Naive thymus-derived CD4-positive, alpha-beta T cell (primary cell): ENCODE results near the gene LOXL1. TPM values are rescaled to one million over a fixed set of nuclear protein-coding genes. Genes with fewer than 3 reads are reported as not detected.

Experiments
- ATAC-seq: fragments of 150-1000 bp; cut with Tn5 transposase; 2 replicates; pipeline ENCODE4 v1.10.0; 2021; ENCODE audit warnings: mild to moderate bottlenecking, moderate library complexity
- CTCF ChIA-PET: fragments of 350-600 bp; sonication (Branson Sonifier 250); formaldehyde crosslinking; loops from one replicate; lab custom pipeline; 2021; ENCODE audit warnings: antibody characterized with exemption; lab: Charles Lee
- POLR2A ChIA-PET: fragments of 350-600 bp; sonication (Branson Sonifier 250); formaldehyde crosslinking; loops from one replicate; lab custom pipeline; 2021; ENCODE audit warnings: antibody characterized with exemption, inconsistent platforms; lab: Charles Lee
- DNase-seq, 9 donors: peaks; one replicate each; pipeline versions ENCODE4 v3.0.0 to v3.0.0-alpha.2; 2020 to 2022; ENCODE audit warnings: mixed read lengths in 1 of 9
- H3K27ac ChIP-seq: one replicate; pipeline ENCODE4 v1.7.0; 2013; ENCODE audit warnings: mild to moderate bottlenecking, low read depth, low read length, moderate library complexity
- H3K27me3 ChIP-seq, 2 donors: one replicate each; pipeline ENCODE4 v1.7.0; 2013; ENCODE audit warnings: low read length in 2 of 2, mild to moderate bottlenecking in 2 of 2, moderate library complexity in 2 of 2; ENCODE audit not compliant: control insufficient read depth in 2 of 2, insufficient read depth in 2 of 2
- H3K36me3 ChIP-seq, 3 experiments: 1 replicate in 2 of 3; 2 replicates in 1 of 3; pipeline ENCODE4 v1.7.0; 2013; ENCODE audit warnings: low read length in 3 of 3, mild to moderate bottlenecking in 3 of 3, moderate library complexity in 1 of 3; ENCODE audit not compliant: insufficient read depth in 3 of 3, control insufficient read depth in 2 of 3
- H3K4me1 ChIP-seq, 2 donors: one replicate each; pipeline ENCODE4 v1.7.0; 2013; ENCODE audit warnings: low read length in 2 of 2, mild to moderate bottlenecking in 2 of 2, moderate library complexity in 1 of 2; ENCODE audit not compliant: control insufficient read depth in 2 of 2, insufficient read depth in 2 of 2
- H3K4me3 ChIP-seq: 2 replicates; pipeline ENCODE4 v1.7.0; 2013; ENCODE audit warnings: mild to moderate bottlenecking, low read length
- H3K9me3 ChIP-seq, 3 experiments: 1 replicate in 2 of 3; 2 replicates in 1 of 3; pipeline ENCODE4 v1.7.0; 2013; ENCODE audit warnings: low read length in 3 of 3; ENCODE audit not compliant: control insufficient read depth in 2 of 3
- H3K27ac Mint-ChIP-seq, 9 donors: one replicate each; pipeline ENCODE4 v1.8.0; 2020 to 2022; ENCODE audit warnings: mixed read lengths in 9 of 9, mild to moderate bottlenecking in 8 of 9, moderate library complexity in 5 of 9, inconsistent platforms in 2 of 9
- H3K27me3 Mint-ChIP-seq, 5 donors: one replicate each; pipeline ENCODE4 v1.8.0; 2021 to 2022; ENCODE audit warnings: mixed read lengths in 5 of 5, mild to moderate bottlenecking in 1 of 5
- H3K36me3 Mint-ChIP-seq, 5 donors: one replicate each; pipeline ENCODE4 v1.8.0; 2020 to 2022; ENCODE audit warnings: mixed read lengths in 5 of 5, mild to moderate bottlenecking in 3 of 5, inconsistent platforms in 1 of 5
- H3K4me1 Mint-ChIP-seq, 7 donors: one replicate each; pipeline ENCODE4 v1.8.0; 2020 to 2022; ENCODE audit warnings: mixed read lengths in 7 of 7, mild to moderate bottlenecking in 3 of 7, inconsistent platforms in 1 of 7
- H3K4me3 Mint-ChIP-seq, 10 donors: one replicate each; pipeline ENCODE4 v1.8.0; 2020 to 2022; ENCODE audit warnings: mild to moderate bottlenecking in 10 of 10, mixed read lengths in 10 of 10, moderate library complexity in 6 of 10, inconsistent platforms in 2 of 10
- H3K9me3 Mint-ChIP-seq, 11 donors: one replicate each; pipeline ENCODE4 v1.8.0; 2020 to 2022; ENCODE audit warnings: mixed read lengths in 11 of 11, mild to moderate bottlenecking in 4 of 11, inconsistent platforms in 1 of 11, moderate library complexity in 1 of 11
- intact Hi-C, 2 donors: fragments of 100-400 bp; cut with micrococcal nuclease; formaldehyde crosslinking; loops; one replicate each; pipeline ENCODE4 v1.15.1; 2023
- polyA plus RNA-seq, 2 donors: library from polyadenylated mRNA; unstranded; fragments of 300-500 nt; fragmentation: Illumina TruSeq; gene quantifications; one replicate each; pipeline ENCODE4 v1.2.3, GENCODE V29; 2021
- total RNA-seq, 6 experiments: library from RNA in 5 of 6; stranded (reverse) in 5 of 6; gene quantifications; 1 replicate in 5 of 6; 2 replicates in 1 of 6; pipeline ENCODE4 v1.2.3 and lab custom pipeline; 2021 to 2026

Gene LOXL1
- total and polyA plus RNA-seq, 7 experiments from 2014 or later = 0.49 to 2.3 (median 1.3) TPM

GRCh38 chr15:73891328-73892315 is 34.6 kb upstream of the LOXL1 start:
- H3K27me3 Mint-ChIP-seq = peaks cover 0 to 20% (median 9%) of the 10 kb centered on the region in 5 donors
- no peaks in the 10 kb centered on the region for H3K36me3 ChIP-seq
- H3K27me3 ChIP-seq = no peaks in the 10 kb centered on the region
- peaks cover 0 to 4% (median 2%) of the 10 kb centered on the region in 5 donors for H3K36me3 Mint-ChIP-seq
- H3K27ac Mint-ChIP-seq = no peak overlapping the region
- DNase-seq (no peak), ATAC-seq (no peak)
- peaks cover 0 to 6% (median 0%) of the 10 kb centered on the region in 7 donors for H3K4me1 Mint-ChIP-seq
- H3K9me3 Mint-ChIP-seq = peaks cover 0 to 4% (median 0%) of the 10 kb centered on the region in 11 donors
- no peak overlapping the region for H3K4me3 Mint-ChIP-seq
- H3K4me3 ChIP-seq = no peak overlapping the region
- H3K27ac ChIP-seq = no peak overlapping the region
- no peaks in the 10 kb centered on the region for H3K4me1 ChIP-seq
- CTCF ChIA-PET = no interaction called here
- intact Hi-C loops = no loop called here
- no peaks in the 10 kb centered on the region for H3K9me3 ChIP-seq
- POLR2A ChIA-PET = no interaction called here

- Mint-ChIP-seq H3K27me3 (peaks cover 0 to 20% (median 8%) of the 10 kb centered on the region in 5 donors), H3K27ac (no peak overlapping the region), H3K9me3 (peaks cover 0 to 4% (median 0%) of the 10 kb centered on the region in 11 donors), H3K36me3 (peaks cover 0 to 4% (median 2%) of the 10 kb centered on the region in 5 donors), H3K4me3 (no peak overlapping the region), H3K4me1 (peaks cover 0 to 5% (median 0%) of the 10 kb centered on the region in 7 donors)
- H3K27me3 ChIP-seq = no peaks in the 10 kb centered on the region
- H3K27ac ChIP-seq = no peak overlapping the region
- H3K4me1 ChIP-seq = no peaks in the 10 kb centered on the region
- DNase-seq (no peak), ATAC-seq (no peak)
- CTCF ChIA-PET = no interaction called here
- intact Hi-C loops = no loop called here
- H3K36me3 ChIP-seq = no peaks in the 10 kb centered on the region
- H3K9me3 ChIP-seq = no peaks in the 10 kb centered on the region
- POLR2A ChIA-PET = no interaction called here
- no peak overlapping the region for H3K4me3 ChIP-seq
Measured at GRCh38 chr15:73892446-73893226, 33.6 kb upstream of the LOXL1 start.

- Histone ChIP-seq H3K4me3 (no peak overlapping the region), H3K9me3 (no peaks in the 10 kb centered on the region), H3K36me3 (no peaks in the 10 kb centered on the region), H3K27me3 (no peaks in the 10 kb centered on the region), H3K27ac (no peak overlapping the region), H3K4me1 (no peaks in the 10 kb centered on the region)
- ATAC-seq (no peak), DNase-seq (no peak)
- Mint-ChIP-seq H3K36me3 (peaks cover 0 to 4% (median 2%) of the 10 kb centered on the region in 5 donors), H3K27me3 (peaks cover 0 to 13% (median 8%) of the 10 kb centered on the region in 5 donors), H3K27ac (no peak overlapping the region), H3K4me1 (peaks cover 0 to 5% (median 0%) of the 10 kb centered on the region in 7 donors), H3K4me3 (no peak overlapping the region), H3K9me3 (peaks cover 0 to 4% (median 0%) of the 10 kb centered on the region in 11 donors)
- ChIA-PET POLR2A (no interaction called here), CTCF (interaction anchor here (0.8 kb wide), 1 partner anchor 20 kb away, joined by 3 read pairs; no protein-coding TSS in a partner anchor)
- intact Hi-C loops = no loop called here
Measured at GRCh38 chr15:73894133-73894814, 32.0 kb upstream of the LOXL1 start.

GRCh38 chr15:73897441-73898261 is 28.6 kb upstream of the LOXL1 start:
- intact Hi-C loops = loop anchor here in 1 of 2 donors (1.0 to 2.0 kb wide), 2 partner anchors 31 to 67 kb away; no protein-coding TSS in a partner anchor
- Histone ChIP-seq H3K36me3 (no peaks in the 10 kb centered on the region), H3K27me3 (no peaks in the 10 kb centered on the region), H3K4me1 (no peaks in the 10 kb centered on the region), H3K27ac (no peak overlapping the region), H3K9me3 (no peaks in the 10 kb centered on the region), H3K4me3 (no peak overlapping the region)
- H3K9me3 Mint-ChIP-seq = peaks cover 0 to 3% (median 0%) of the 10 kb centered on the region in 11 donors
- H3K27me3 Mint-ChIP-seq = peaks cover 0 to 3% (median 0%) of the 10 kb centered on the region in 5 donors
- H3K4me3 Mint-ChIP-seq = no peak overlapping the region
- H3K27ac Mint-ChIP-seq = no peak overlapping the region
- ATAC-seq (peak; percentile 91), DNase-seq (peak in 7 of 9 donors; percentile 13 to 68 (median 27))
- CTCF ChIA-PET = interaction anchor here (0.6 kb wide), 1 partner anchor 71 kb away, joined by 6 read pairs; no protein-coding TSS in a partner anchor
- peaks cover 0 to 4% (median 1%) of the 10 kb centered on the region in 5 donors for H3K36me3 Mint-ChIP-seq
- POLR2A ChIA-PET = no interaction called here
- H3K4me1 Mint-ChIP-seq = peaks cover 0 to 5% (median 0%) of the 10 kb centered on the region in 7 donors

GRCh38 chr15:73899197-73900094 is 26.8 kb upstream of the LOXL1 start:
- H3K36me3 ChIP-seq = no peaks in the 10 kb centered on the region
- DNase-seq (no peak), ATAC-seq (no peak)
- CTCF ChIA-PET = no interaction called here
- POLR2A ChIA-PET = no interaction called here
- Mint-ChIP-seq H3K27me3 (peaks cover 0 to 3% (median 0%) of the 10 kb centered on the region in 5 donors), H3K27ac (no peak overlapping the region), H3K4me3 (no peak overlapping the region), H3K4me1 (peaks cover 0 to 6% (median 0%) of the 10 kb centered on the region in 7 donors), H3K36me3 (peaks cover 0 to 4% (median 0%) of the 10 kb centered on the region in 5 donors), H3K9me3 (peaks cover 0 to 1% (median 0%) of the 10 kb centered on the region in 11 donors)
- H3K4me1 ChIP-seq = no peaks in the 10 kb centered on the region
- H3K4me3 ChIP-seq = no peak overlapping the region
- no peaks in the 10 kb centered on the region for H3K27me3 ChIP-seq
- H3K9me3 ChIP-seq = no peaks in the 10 kb centered on the region
- intact Hi-C loops = no loop called here
- H3K27ac ChIP-seq = no peak overlapping the region
